HG03460 (cell line): ENCODE data around the gene RPP25.
A peak's percentile ranks its signal among the peaks of the same experiment; 100 is the strongest.

Experiments used
- ATAC-seq: cut with Tn5 transposase; IDR thresholded peaks from one replicate; pipeline ENCODE4 v1.9.1; 2021; ENCODE audit not compliant: unreplicated experiment

RPP25 gene

GRCh38 chr15:74956648-74957475, at the start of gene RPP25:
Gene RPP25, minus strand, starts transcription at chr15:74956772. Its CDS starts 189 bp downstream, at chr15:74956583.
- peak; percentile 71 for ATAC-seq

- ATAC-seq = no peak
Observed at GRCh38 chr15:75002398-75002797, 45.8 kb upstream of the RPP25 start.

GRCh38 chr15:75001310-75001709, 44.7 kb upstream of the RPP25 start:
- no peak for ATAC-seq

- no peak for ATAC-seq
Observed at GRCh38 chr15:74997543-74997942, 41.0 kb upstream of the RPP25 start.

GRCh38 chr15:74997141-74997540, 40.6 kb upstream of the RPP25 start:
- no peak for ATAC-seq

GRCh38 chr15:74995779-74996765, 39.5 kb upstream of the RPP25 start:
- no peak for ATAC-seq

GRCh38 chr15:74995182-74995778, 38.7 kb upstream of the RPP25 start, which contains the start of gene SCAMP5:
Gene SCAMP5, plus strand, starts transcription at chr15:74995563. Its CDS starts 16,277 bp downstream, at chr15:75011840.
- ATAC-seq = no peak

GRCh38 chr15:74994685-74995084, 38.1 kb upstream of the RPP25 start:
- ATAC-seq = no peak

- no peak for ATAC-seq
Observed at GRCh38 chr15:74994236-74994635, 37.7 kb upstream of the RPP25 start.

GRCh38 chr15:74992619-74993018, 36.0 kb upstream of the RPP25 start:
- no peak for ATAC-seq

GRCh38 chr15:74989527-74989926, 33.0 kb upstream of the RPP25 start:
- no peak for ATAC-seq

GRCh38 chr15:74988007-74988800, 31.6 kb upstream of the RPP25 start:
- no peak for ATAC-seq

- peak; percentile 67 for ATAC-seq
Observed at GRCh38 chr15:74983725-74984231, 27.2 kb upstream of the RPP25 start.

GRCh38 chr15:74982183-74982582, 25.6 kb upstream of the RPP25 start:
- no peak for ATAC-seq

- no peak for ATAC-seq
Observed at GRCh38 chr15:74978503-74978902, 21.9 kb upstream of the RPP25 start.

- ATAC-seq = no peak
Observed at GRCh38 chr15:74978077-74978476, 21.5 kb upstream of the RPP25 start.

GRCh38 chr15:74977599-74977998, 21.0 kb upstream of the RPP25 start:
- no peak for ATAC-seq

- no peak for ATAC-seq
Observed at GRCh38 chr15:74976159-74976558, 19.6 kb upstream of the RPP25 start.

GRCh38 chr15:74967670-74968069, 11.1 kb upstream of the RPP25 start:
- no peak for ATAC-seq

GRCh38 chr15:74964794-74965193, 8.2 kb upstream of the RPP25 start:
- no peak for ATAC-seq
